Neutrophil (primary cell): Measurements from ENCODE around the gene REPIN1.

Experiments
- H3K27ac ChIP-seq: fragments of 200-600 bp; sonication (generic); 2 replicates; pipeline ENCODE4 v1.5.1; 2016; ENCODE audit warnings: mild to moderate bottlenecking, moderate library complexity
- H3K27me3 ChIP-seq: fragments of 200-600 bp; sonication (generic); 2 replicates; pipeline ENCODE4 v1.6.0; 2016; ENCODE audit warnings: mild to moderate bottlenecking
- H3K36me3 ChIP-seq: fragments of 200-600 bp; sonication (generic); 2 replicates; pipeline ENCODE4 v1.5.1; 2017
- H3K4me1 ChIP-seq, 2 experiments: fragments of 200-600 bp in 1 of 2; sonication (generic) in 1 of 2; 1 replicate in 1 of 2; 2 replicates in 1 of 2; pipeline versions ENCODE4 v1.5.1 to v1.6.1; 2013 to 2016; ENCODE audit warnings: low read depth in 1 of 2, low read length in 1 of 2, mild to moderate bottlenecking in 1 of 2, moderate library complexity in 1 of 2; ENCODE audit not compliant: control insufficient read depth in 1 of 2, insufficient read depth in 1 of 2
- H3K4me3 ChIP-seq, 2 experiments: fragments of 200-600 bp in 1 of 2; sonication (generic) in 1 of 2; 1 replicate in 1 of 2; 2 replicates in 1 of 2; pipeline ENCODE4 v1.5.1; 2013 to 2016; ENCODE audit warnings: low read depth in 1 of 2, low read length in 1 of 2, mild to moderate bottlenecking in 1 of 2, moderate library complexity in 1 of 2
- H3K9me3 ChIP-seq: fragments of 200-600 bp; sonication (generic); 2 replicates; pipeline ENCODE4 v1.5.1; 2016
- TF ChIP-seq, protein P1 (sequence below): fragments of 200-600 bp; sonication (generic); IDR thresholded peaks from 2 replicates; pipeline ENCODE4 v1.5.1; 2016; ENCODE audit warnings: antibody characterized with exemption

The REPIN1 gene

DNA sequence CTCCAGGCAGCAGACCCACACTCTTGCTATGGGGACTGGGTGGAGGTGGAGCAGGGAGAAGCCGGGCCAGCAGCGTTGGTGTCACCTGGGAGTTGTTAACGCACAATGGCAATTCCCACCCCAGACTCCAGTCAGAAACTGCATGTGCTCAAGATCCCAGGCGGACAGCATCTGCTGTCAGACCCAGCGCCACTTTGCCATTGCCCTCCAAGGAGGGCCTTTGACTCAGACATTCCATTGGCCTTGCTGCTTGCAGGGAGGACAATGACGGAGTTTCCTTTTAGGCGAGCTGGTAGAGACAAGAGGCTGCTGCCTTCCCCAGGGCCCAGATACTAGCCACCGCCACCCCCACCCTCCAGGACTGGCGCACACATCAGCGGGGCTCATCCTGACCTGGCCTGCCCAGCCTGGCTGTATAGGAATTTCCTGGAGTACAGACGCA is 45.0 kb downstream of the REPIN1 start:
- TF ChIP-seq, protein P1, sequence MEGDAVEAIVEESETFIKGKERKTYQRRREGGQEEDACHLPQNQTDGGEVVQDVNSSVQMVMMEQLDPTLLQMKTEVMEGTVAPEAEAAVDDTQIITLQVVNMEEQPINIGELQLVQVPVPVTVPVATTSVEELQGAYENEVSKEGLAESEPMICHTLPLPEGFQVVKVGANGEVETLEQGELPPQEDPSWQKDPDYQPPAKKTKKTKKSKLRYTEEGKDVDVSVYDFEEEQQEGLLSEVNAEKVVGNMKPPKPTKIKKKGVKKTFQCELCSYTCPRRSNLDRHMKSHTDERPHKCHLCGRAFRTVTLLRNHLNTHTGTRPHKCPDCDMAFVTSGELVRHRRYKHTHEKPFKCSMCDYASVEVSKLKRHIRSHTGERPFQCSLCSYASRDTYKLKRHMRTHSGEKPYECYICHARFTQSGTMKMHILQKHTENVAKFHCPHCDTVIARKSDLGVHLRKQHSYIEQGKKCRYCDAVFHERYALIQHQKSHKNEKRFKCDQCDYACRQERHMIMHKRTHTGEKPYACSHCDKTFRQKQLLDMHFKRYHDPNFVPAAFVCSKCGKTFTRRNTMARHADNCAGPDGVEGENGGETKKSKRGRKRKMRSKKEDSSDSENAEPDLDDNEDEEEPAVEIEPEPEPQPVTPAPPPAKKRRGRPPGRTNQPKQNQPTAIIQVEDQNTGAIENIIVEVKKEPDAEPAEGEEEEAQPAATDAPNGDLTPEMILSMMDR, result no peak
- Histone ChIP-seq H3K9me3 (no peaks in the 10 kb centered on the region), H3K27me3 (no peaks in the 10 kb centered on the region), H3K27ac (no peak overlapping the region), H3K4me1 (no peaks in the 10 kb centered on the region), H3K4me3 (no peak overlapping the region), H3K36me3 (no peaks in the 10 kb centered on the region)

DNA sequence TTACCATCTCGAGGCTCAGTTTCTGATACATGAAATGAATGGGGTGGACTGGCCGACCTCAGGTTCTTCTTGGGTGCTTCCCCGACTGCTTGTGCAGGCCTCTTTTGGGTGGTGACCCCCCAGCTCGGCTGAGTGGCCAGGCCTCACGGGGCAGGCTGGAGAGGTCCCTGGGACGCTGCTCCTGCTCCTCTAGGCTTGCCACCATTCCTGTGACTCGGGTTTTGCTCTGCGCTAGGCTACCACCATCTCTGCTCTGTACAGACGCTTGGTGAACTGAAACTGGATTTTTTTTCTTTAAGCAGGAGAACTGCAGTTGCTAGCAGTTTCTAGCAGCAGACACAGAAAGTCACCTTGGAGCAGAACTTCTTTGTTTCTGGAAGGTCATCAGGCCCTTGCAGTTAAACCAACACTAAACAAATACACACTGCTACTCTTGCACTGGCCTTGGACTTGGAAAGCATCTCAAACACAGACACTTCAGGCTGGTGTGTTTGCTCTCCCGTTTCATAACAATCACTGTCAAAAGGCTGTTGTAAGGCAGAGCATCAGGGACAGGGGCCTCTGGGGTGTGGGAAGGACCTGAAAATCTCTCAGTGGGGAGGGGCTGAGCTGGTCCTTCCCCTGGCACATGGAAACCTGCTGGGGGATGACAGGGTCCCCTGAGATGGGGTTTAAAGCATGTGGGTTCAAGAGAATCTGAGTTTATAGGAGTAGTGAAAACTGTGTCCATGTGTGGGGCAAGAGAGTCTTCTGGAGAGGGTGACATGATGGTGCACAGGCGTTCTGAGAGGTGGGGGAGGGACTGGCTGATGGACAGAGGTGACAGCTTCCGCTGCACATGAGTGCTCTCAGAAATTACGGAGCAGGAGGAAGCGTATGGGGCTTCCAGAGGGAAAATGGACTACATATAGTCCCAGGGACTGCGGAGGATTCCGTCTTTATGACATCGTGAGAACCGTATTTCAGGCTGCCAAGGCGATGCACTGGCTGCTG is 46.8 kb downstream of the REPIN1 start:
- no peak overlapping the region for H3K4me3 ChIP-seq
- H3K27me3 ChIP-seq, result no peaks in the 10 kb centered on the region
- H3K27ac ChIP-seq, result no peak overlapping the region
- H3K9me3 ChIP-seq, result no peaks in the 10 kb centered on the region
- H3K4me1 ChIP-seq, result no peaks in the 10 kb centered on the region
- TF ChIP-seq, protein P1, result no peak
- no peaks in the 10 kb centered on the region for H3K36me3 ChIP-seq

DNA sequence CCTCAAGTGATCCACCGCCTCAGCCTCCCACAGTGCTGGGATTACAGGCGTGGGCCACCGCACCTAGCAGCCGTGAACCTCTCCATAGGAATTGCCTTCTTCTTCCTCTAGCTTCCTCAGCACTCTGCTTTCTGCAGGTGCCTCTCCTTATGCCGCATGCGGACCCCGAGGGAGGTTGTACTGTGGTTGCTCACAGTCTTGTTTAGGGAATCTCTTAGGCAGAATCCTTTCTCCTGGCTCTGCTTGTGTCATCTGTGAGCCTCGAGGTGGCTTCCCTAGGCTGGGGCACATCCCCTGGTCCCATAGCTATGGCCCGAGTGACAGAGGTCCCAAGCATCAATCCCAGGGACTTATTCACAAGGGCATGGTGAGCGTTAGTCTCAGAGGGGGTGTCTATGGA is 48.6 kb downstream of the REPIN1 start:
- H3K27ac ChIP-seq, result no peak overlapping the region
- no peaks in the 10 kb centered on the region for H3K9me3 ChIP-seq
- peaks cover 0 to 4% of the 10 kb centered on the region in 2 experiments for H3K4me1 ChIP-seq
- no peaks in the 10 kb centered on the region for H3K36me3 ChIP-seq
- TF ChIP-seq, protein P1, result no peak
- H3K4me3 ChIP-seq, result no peak overlapping the region
- no peaks in the 10 kb centered on the region for H3K27me3 ChIP-seq

DNA sequence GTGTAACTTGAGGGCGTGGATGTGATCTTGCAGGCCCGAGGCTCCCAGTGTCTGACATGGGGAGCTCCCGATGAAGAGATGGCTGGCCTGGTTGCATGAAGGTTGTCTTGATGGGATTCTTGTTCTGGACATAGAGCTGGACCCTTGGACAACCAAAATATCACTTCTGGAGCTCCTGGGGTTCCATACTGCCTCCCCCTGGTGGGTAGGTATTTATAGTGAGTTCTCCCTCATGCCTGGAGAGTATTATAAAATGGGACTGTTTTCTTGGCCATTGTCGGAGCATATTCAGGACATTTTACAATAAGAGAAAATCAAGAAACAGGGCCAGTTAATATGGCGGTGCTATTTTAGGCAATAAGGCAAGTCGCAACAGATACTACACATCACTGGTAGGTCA is 49.2 kb downstream of the REPIN1 start:
- Histone ChIP-seq H3K27ac (no peak overlapping the region), H3K4me3 (no peak overlapping the region), H3K36me3 (no peaks in the 10 kb centered on the region), H3K27me3 (no peaks in the 10 kb centered on the region), H3K9me3 (no peaks in the 10 kb centered on the region), H3K4me1 (peaks cover 0 to 4% of the 10 kb centered on the region in 2 experiments)
- TF ChIP-seq, protein P1, result no peak

DNA sequence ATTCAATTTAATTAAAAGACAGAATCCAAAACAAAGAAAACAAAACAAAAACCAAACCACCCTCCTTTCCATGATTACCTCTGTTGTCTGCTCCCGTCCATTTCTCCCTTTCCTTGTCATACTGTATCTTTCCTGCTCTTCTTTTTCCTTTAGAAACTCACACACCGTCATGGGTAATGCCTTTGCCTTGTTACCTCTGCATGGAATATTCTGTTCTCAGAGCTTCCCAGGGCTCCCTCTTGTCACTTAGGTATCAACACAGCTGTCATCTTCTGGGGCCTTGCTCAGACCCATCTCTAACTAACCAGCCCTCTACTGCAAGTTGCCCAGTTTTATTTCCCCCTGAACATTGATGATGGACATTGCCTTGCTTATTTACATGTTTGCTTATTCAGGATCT is 51.6 kb downstream of the REPIN1 start:
- Histone ChIP-seq H3K4me3 (no peak overlapping the region), H3K27ac (no peak overlapping the region), H3K36me3 (no peaks in the 10 kb centered on the region), H3K27me3 (no peaks in the 10 kb centered on the region), H3K9me3 (no peaks in the 10 kb centered on the region), H3K4me1 (peaks cover 0 to 4% of the 10 kb centered on the region in 2 experiments)
- TF ChIP-seq, protein P1, result no peak
